Ovary (tissue), 3 donors: ENCODE results near the gene SLC52A1.

ENCODE experiments used
- CTCF ChIP-seq, 3 donors: fragments of 450-650 bp in 2 of 3; fragments of 200-600 bp in 1 of 3; IDR thresholded peaks; one replicate each; pipeline versions ENCODE4 v1.5.1 to v1.8.0; 2016 to 2022; ENCODE audit warnings: antibody characterized with exemption in 3 of 3, mild to moderate bottlenecking in 1 of 3
- EP300 ChIP-seq: sonication (generic); formaldehyde crosslinking; IDR thresholded peaks from one replicate; pipeline ENCODE4 v1.6.1; 2017; ENCODE audit warnings: antibody characterized with exemption
- POLR2A ChIP-seq: fragments of 450-650 bp; IDR thresholded peaks from one replicate; pipeline ENCODE4 v1.6.1; 2017; ENCODE audit warnings: antibody characterized with exemption, mild to moderate bottlenecking, moderate library complexity
- donor health status: DM: no; HTN: no; CAD: no.

GRCh38 chr17:5034063-5034462 is 1.2 kb downstream of the SLC52A1 start:
- TF ChIP-seq POLR2A (no peak), EP300 (no peak), CTCF (IDR thresholded peaks at IDR 0.05) (no peak)
